H1 (cell line): Measurements from ENCODE around the gene IQCK. TPM values are rescaled to one million over a fixed set of nuclear protein-coding genes. Genes with fewer than 3 reads are reported as not detected.

Experiments used
- CTCF ChIA-PET: fragments of 300-600 bp; sonication (Branson Sonifier 250); formaldehyde crosslinking; loops from one replicate; lab custom pipeline; 2021; ENCODE audit not compliant: partially characterized antibody; lab: Charles Lee
- POLR2A ChIA-PET: fragments of 300-600 bp; sonication (Branson Sonifier 250); formaldehyde crosslinking; loops from one replicate; lab custom pipeline; 2021; ENCODE audit warnings: inconsistent platforms; ENCODE audit not compliant: partially characterized antibody; lab: Charles Lee
- DNase-seq, 2 experiments: peaks; one replicate each; pipeline versions ENCODE4 v3.0.0 to v3.0.0-alpha.2; 2010 to 2022; ENCODE audit warnings: low spot score in 2 of 2, low read depth in 1 of 2, mixed read lengths in 1 of 2
- FAIRE-seq: peaks from 2 replicates; lab custom pipeline; 2011; peaks lifted over from hg19 to GRCh38; lab: Jason Lieb, UNC
- H2AFZ ChIP-seq: 2 replicates; pipeline ENCODE4 v1.8.1; 2012; ENCODE audit warnings: low read length, inconsistent platforms
- H2AK5ac ChIP-seq: 2 replicates; pipeline ENCODE4 v1.6.1; 2013; ENCODE audit warnings: low read depth, low read length
- H2BK120ac ChIP-seq: replicated peaks from 2 replicates; pipeline ENCODE3; 2013; ENCODE audit warnings: low read depth, low read length, inconsistent platforms
- H2BK12ac ChIP-seq: 2 replicates; pipeline ENCODE4 v1.6.1; 2013; ENCODE audit warnings: low read depth, low read length
- H2BK15ac ChIP-seq: 2 replicates; pipeline ENCODE4 v1.6.1; 2013; ENCODE audit warnings: low read length
- H2BK20ac ChIP-seq: 2 replicates; pipeline ENCODE4 v1.6.1; 2013; ENCODE audit warnings: low read length
- H2BK5ac ChIP-seq: 2 replicates; pipeline ENCODE4 v1.6.1; 2013; ENCODE audit warnings: low read depth, low read length
- H3K14ac ChIP-seq: 2 replicates; pipeline ENCODE4 v1.6.1; 2013; ENCODE audit warnings: inconsistent platforms; ENCODE audit not compliant: insufficient read length
- H3K18ac ChIP-seq: 2 replicates; pipeline ENCODE4 v1.6.1; 2013; ENCODE audit warnings: low read length; ENCODE audit errors: extremely low read depth
- H3K23ac ChIP-seq: 2 replicates; pipeline ENCODE4 v1.6.1; 2013; ENCODE audit warnings: inconsistent platforms; ENCODE audit not compliant: insufficient read length
- H3K23me2 ChIP-seq: 2 replicates; pipeline ENCODE4 v1.6.1; 2013; ENCODE audit warnings: low read depth, low read length
- H3K27ac ChIP-seq: 2 replicates; pipeline ENCODE4 v1.6.1; 2011; ENCODE audit warnings: low read depth, low read length, inconsistent platforms
- H3K27me3 ChIP-seq, 4 experiments: replicated peaks in 1 of 4; 1 replicate in 1 of 4; 2 replicates in 3 of 4; pipeline versions ENCODE4 v1.6.1 to v1.8.1; 2011 to 2013; ENCODE audit warnings: low read length in 3 of 4, mild to moderate bottlenecking in 3 of 4, inconsistent platforms in 2 of 4, mixed read lengths in 2 of 4, moderate library complexity in 1 of 4; ENCODE audit not compliant: control insufficient read depth in 3 of 4, insufficient read depth in 3 of 4; ENCODE audit errors: extremely low read depth in 1 of 4
- H3K36me3 ChIP-seq, 4 experiments: 2 replicates each; pipeline versions ENCODE4 v1.6.1 to v1.8.1; 2011 to 2013; ENCODE audit warnings: mild to moderate bottlenecking in 4 of 4, low read length in 3 of 4, moderate library complexity in 2 of 4, control low read depth in 1 of 4, inconsistent platforms in 1 of 4; ENCODE audit not compliant: insufficient read depth in 4 of 4, control insufficient read depth in 2 of 4
- H3K4ac ChIP-seq: replicated peaks from 2 replicates; pipeline ENCODE3; 2013; ENCODE audit warnings: low read length, low read depth, mixed read lengths, inconsistent platforms; ENCODE audit not compliant: insufficient read length
- H3K4me1 ChIP-seq, 4 experiments: replicated peaks in 1 of 4; 1 replicate in 1 of 4; 2 replicates in 3 of 4; pipeline versions ENCODE4 v1.6.1 to v1.8.1; 2011 to 2013; ENCODE audit warnings: low read length in 3 of 4, inconsistent platforms in 2 of 4, mixed read lengths in 1 of 4; ENCODE audit not compliant: insufficient read depth in 4 of 4, control insufficient read depth in 3 of 4
- H3K4me2 ChIP-seq, 2 experiments: 2 replicates each; pipeline versions ENCODE4 v1.6.1 to v1.8.1; 2011 to 2013; ENCODE audit warnings: low read depth in 2 of 2, low read length in 2 of 2, control low read depth in 1 of 2, inconsistent platforms in 1 of 2, mild to moderate bottlenecking in 1 of 2; ENCODE audit not compliant: insufficient read depth in 1 of 2
- H3K4me3 ChIP-seq, 4 experiments: fragments of 200-600, 300-600 bp in 1 of 4; sonication (generic), shearing (Covaris generic), sonication (Bioruptor Twin) in 1 of 4; 2 replicates each; pipeline versions ENCODE4 v1.5.1 to v1.8.1; 2011 to 2016; ENCODE audit warnings: low read length in 4 of 4, low read depth in 3 of 4, control low read depth in 2 of 4, inconsistent platforms in 2 of 4, mild to moderate bottlenecking in 2 of 4, mixed read lengths in 1 of 4, moderate library complexity in 1 of 4; ENCODE audit not compliant: insufficient read depth in 2 of 4; ENCODE audit errors: extremely low read depth in 1 of 4
- H3K56ac ChIP-seq: replicated peaks from 2 replicates; pipeline ENCODE3; 2013; ENCODE audit warnings: low read depth, mild to moderate bottlenecking, mixed read lengths, low read length, inconsistent platforms; ENCODE audit not compliant: insufficient read length
- H3K79me1 ChIP-seq: 2 replicates; pipeline ENCODE4 v1.6.1; 2013; ENCODE audit warnings: low read depth, low read length, control low read depth
- H3K79me2 ChIP-seq, 2 experiments: 2 replicates each; pipeline versions ENCODE4 v1.6.1 to v1.8.1; 2012 to 2013; ENCODE audit warnings: low read length in 2 of 2, mild to moderate bottlenecking in 2 of 2, inconsistent platforms in 1 of 2; ENCODE audit not compliant: insufficient read depth in 2 of 2, control insufficient read depth in 1 of 2
- H3K9ac ChIP-seq, 4 experiments: replicated peaks in 1 of 4; 1 replicate in 1 of 4; 2 replicates in 3 of 4; pipeline versions ENCODE4 v1.6.1 to v1.8.1; 2011 to 2013; ENCODE audit warnings: low read depth in 3 of 4, low read length in 3 of 4, control low read depth in 2 of 4, mild to moderate bottlenecking in 2 of 4, moderate library complexity in 2 of 4, inconsistent platforms in 1 of 4; ENCODE audit errors: extremely low read depth in 1 of 4
- H3K9me3 ChIP-seq, 2 experiments: 2 replicates each; pipeline versions ENCODE4 v1.6.1 to v1.8.1; 2012 to 2013; ENCODE audit warnings: mild to moderate bottlenecking in 2 of 2, moderate library complexity in 2 of 2, control low read depth in 1 of 2, inconsistent platforms in 1 of 2, low read depth in 1 of 2, low read length in 1 of 2, mixed read lengths in 1 of 2; ENCODE audit not compliant: insufficient read depth in 2 of 2
- H4K20me1 ChIP-seq, 2 experiments: replicated peaks in 1 of 2; 2 replicates each; pipeline versions ENCODE3 to v1.8.1; 2011 to 2013; ENCODE audit warnings: inconsistent platforms in 2 of 2, low read length in 2 of 2, mild to moderate bottlenecking in 1 of 2; ENCODE audit not compliant: insufficient read depth in 2 of 2, control insufficient read depth in 1 of 2
- H4K5ac ChIP-seq: 2 replicates; pipeline ENCODE4 v1.6.1; 2013; ENCODE audit warnings: low read length, low read depth, mixed read lengths, inconsistent platforms; ENCODE audit not compliant: insufficient read length
- H4K8ac ChIP-seq: 2 replicates; pipeline ENCODE4 v1.8.0; 2013; ENCODE audit warnings: mild to moderate bottlenecking, moderate library complexity, low read length, inconsistent platforms; ENCODE audit not compliant: insufficient read depth; ENCODE audit errors: extremely low read depth
- H4K91ac ChIP-seq: replicated peaks from 2 replicates; pipeline ENCODE3; 2013; ENCODE audit warnings: low read length, mixed read lengths, inconsistent platforms; ENCODE audit not compliant: insufficient read length
- ASH2L ChIP-seq: fragments of 200-600, 300-600 bp; sonication (generic); IDR thresholded peaks from one replicate; pipeline ENCODE4 v1.7.1; 2017; ENCODE audit warnings: low read length
- ATF2 ChIP-seq: IDR thresholded peaks from 2 replicates; pipeline ENCODE4 v1.6.1; 2012; ENCODE audit warnings: low read length, inconsistent platforms
- EP300 ChIP-seq, 2 experiments: IDR thresholded peaks; 1 replicate in 1 of 2; 2 replicates in 1 of 2; pipeline ENCODE4 v1.6.1; 2011 to 2012; ENCODE audit warnings: low read depth in 2 of 2, low read length in 2 of 2, mild to moderate bottlenecking in 2 of 2, borderline replicate concordance in 1 of 2, inconsistent platforms in 1 of 2, moderate library complexity in 1 of 2
- JUN ChIP-seq: IDR thresholded peaks from 2 replicates; pipeline ENCODE4 v1.6.1; 2011; ENCODE audit warnings: low read depth, mild to moderate bottlenecking, improper control_type of control experiment, low read length
- KDM1A ChIP-seq: fragments of 200-600, 300-600 bp; sonication (generic); IDR thresholded peaks from 2 replicates; pipeline ENCODE4 v1.7.1; 2016; ENCODE audit warnings: mild to moderate bottlenecking, low read length, borderline replicate concordance
- KDM5A ChIP-seq: fragments of 200-600 bp; IDR thresholded peaks from 2 replicates; pipeline ENCODE4 v1.7.1; 2012; ENCODE audit warnings: mild to moderate bottlenecking, low read length, inconsistent platforms, mixed read lengths
- MAX ChIP-seq: IDR thresholded peaks from 2 replicates; pipeline ENCODE4 v1.6.1; 2012; ENCODE audit warnings: inconsistent platforms
- NRF1 ChIP-seq: IDR thresholded peaks from 2 replicates; pipeline ENCODE4 v1.6.1; 2011; ENCODE audit warnings: mild to moderate bottlenecking, low read depth, low read length, improper control_type of control experiment
- POLR2A ChIP-seq, 2 experiments: IDR thresholded peaks; 1 replicate in 1 of 2; 2 replicates in 1 of 2; pipeline ENCODE4 v1.6.1; 2011; ENCODE audit warnings: low read depth in 2 of 2, low read length in 2 of 2, mild to moderate bottlenecking in 2 of 2; ENCODE audit errors: control extremely low read depth in 1 of 2
- ZNF274 ChIP-seq: IDR thresholded peaks from 2 replicates; pipeline ENCODE4 v1.7.0; 2012; ENCODE audit warnings: low read length, borderline replicate concordance; ENCODE audit errors: extremely low read depth
- WGBS, 2 experiments: shearing (Covaris generic) in 1 of 2; methylation state at CpG; one replicate each; pipeline versions ENCODE4 v1.1.6 to v1.1.7; 2013 to 2015; ENCODE audit warnings: low lambda C conversion rate in 2 of 2, mixed read lengths in 2 of 2, inconsistent platforms in 1 of 2, low coverage in 1 of 2, missing lambda C conversion rate in 1 of 2; ENCODE audit not compliant: insufficient replicate concordance in 2 of 2, insufficient coverage in 1 of 2, insufficient read length in 1 of 2; ENCODE audit errors: extremely low coverage in 1 of 2, missing lambda C conversion rate in 1 of 2; 5-methylcytosine and 5-hydroxymethylcytosine counted together
- polyA plus RNA-seq, 7 experiments: library from polyadenylated mRNA; depleted of rRNA in 3 of 7; stranded (reverse) in 5 of 7; unstranded in 2 of 7; fragments of >200 nt in 5 of 7; fragments of 200-250 nt in 2 of 7; gene quantifications; 1 replicate in 5 of 7; 2 replicates in 1 of 7; 4 replicates in 1 of 7; pipeline versions ENCODE4 v1.2.1 to v1.2.3, GENCODE V29; 2011 to 2013; ENCODE audit warnings: missing spikeins in 2 of 7, mixed read lengths in 2 of 7
- total RNA-seq: library from RNA; stranded (reverse); fragmentation: NEBNext Ultra II Directional; extraction: Animal tissue kit (Norgen Biotek cat#: 25700); gene quantifications from 2 replicates; pipeline ENCODE4 v1.2.1, GENCODE V29; 2021

IQCK gene
- total and polyA plus RNA-seq, 2 of the 8 experiments (the other 6 are each of a cell fraction or from before 2014, with no cell fraction given): 6.2 to 9.3 TPM

GRCh38 chr16:19878757-19879156 is 160.7 kb downstream of the IQCK start:
- Histone ChIP-seq H3K9ac (no peak overlapping the region), H4K20me1 (peaks cover 18 to 19% of the 10 kb centered on the region in 2 experiments), H2BK120ac (no peak overlapping the region), H3K56ac (no peak overlapping the region), H3K4ac (peak overlapping the region; percentile 24), H3K27ac (no peak overlapping the region), H2BK20ac (0 out of 2 replicates have a peak overlapping the region, but pooled peaks have one; percentile 86), H2AFZ (no peak overlapping the region), H3K23ac (no peak overlapping the region), H3K4me2 (peak overlapping the region; percentile 26 to 37; a peak in 3 of 4 replicates), H3K79me2 (peaks cover 30 to 96% of the 10 kb centered on the region in 2 experiments), H2BK12ac (peak overlapping the region; percentile 84), H2AK5ac (peak overlapping the region; percentile 100), H3K14ac (no peak overlapping the region), H3K36me3 (peaks cover 0 to 31% (median 2%) of the 10 kb centered on the region in 4 experiments; a peak in 3 of 8 replicates), H4K91ac (peak overlapping the region; percentile 38), H3K79me1 (peaks cover 40% of the 10 kb centered on the region), H4K8ac (no peak overlapping the region), H2BK15ac (peak overlapping the region; percentile 88), H3K4me3 (no peak overlapping the region; a peak in 2 of 8 replicates), H2BK5ac (peak overlapping the region; percentile 93), H3K18ac (peak overlapping the region; percentile 83), H3K23me2 (peaks cover 13% of the 10 kb centered on the region; the same call in 1 of the 2 replicates), H3K4me1 (peaks cover 9 to 45% (median 29%) of the 10 kb centered on the region in 4 experiments), H3K27me3 (no peaks in the 10 kb centered on the region), H3K9me3 (no peaks in the 10 kb centered on the region; a peak in 1 of 4 replicates), H4K5ac (no peak overlapping the region)
- POLR2A ChIA-PET: interaction anchor here (0.6 to 11.4 kb wide), 11 partner anchors 8 to 817 kb away, joined by 3 to 114 read pairs (median 5); partner anchors contain the start of genes IQCK and KNOP1
- DNase-seq: no peak
- 85% methylated on average over 11 of the region's 11 CpGs; no CpG with 5 or more reads in 1 of the 2 experiments for WGBS, 2 experiments
- no peak for FAIRE-seq
- CTCF ChIA-PET: interaction anchor here (1.0 to 3.0 kb wide), 9 partner anchors 9 to 282 kb away, joined by 3 to 8 read pairs (median 4); no protein-coding TSS in a partner anchor
- TF ChIP-seq MAX (no peak), KDM5A (no peak), POLR2A (IDR thresholded peaks at IDR 0.05; ENCODE audit: control extremely low read depth in 1 of 2, low read depth in 2 of 2, low read length in 2 of 2) (no peak), ATF2 (no peak), ASH2L (no peak), ZNF274 (no peak), NRF1 (no peak), EP300 (IDR thresholded peaks at IDR 0.05; ENCODE audit: borderline replicate concordance in 1 of 2, low read depth in 2 of 2, low read length in 2 of 2) (no peak), JUN (no peak), KDM1A (no peak)
